SK-N-MC (cell line): ENCODE data around the gene CDX2.

ENCODE experiments used
- EZH2 ChIP-seq: fragments of 200-600 bp; sonication (generic); IDR thresholded peaks from one replicate; pipeline ENCODE4 v1.6.1; 2017; ENCODE audit warnings: antibody characterized with exemption
- FOXP2 ChIP-seq: optimal IDR thresholded peaks from 2 replicates; pipeline ENCODE3; 2011; ENCODE audit warnings: mild to moderate bottlenecking, moderate library complexity; ENCODE audit not compliant: insufficient read depth; ENCODE audit errors: extremely low read length, control extremely low read depth
- POLR2AphosphoS5 ChIP-seq: IDR thresholded peaks from 2 replicates; pipeline ENCODE4 v1.6.1; 2012; ENCODE audit warnings: mild to moderate bottlenecking, low read depth, low read length, borderline replicate concordance

DNA sequence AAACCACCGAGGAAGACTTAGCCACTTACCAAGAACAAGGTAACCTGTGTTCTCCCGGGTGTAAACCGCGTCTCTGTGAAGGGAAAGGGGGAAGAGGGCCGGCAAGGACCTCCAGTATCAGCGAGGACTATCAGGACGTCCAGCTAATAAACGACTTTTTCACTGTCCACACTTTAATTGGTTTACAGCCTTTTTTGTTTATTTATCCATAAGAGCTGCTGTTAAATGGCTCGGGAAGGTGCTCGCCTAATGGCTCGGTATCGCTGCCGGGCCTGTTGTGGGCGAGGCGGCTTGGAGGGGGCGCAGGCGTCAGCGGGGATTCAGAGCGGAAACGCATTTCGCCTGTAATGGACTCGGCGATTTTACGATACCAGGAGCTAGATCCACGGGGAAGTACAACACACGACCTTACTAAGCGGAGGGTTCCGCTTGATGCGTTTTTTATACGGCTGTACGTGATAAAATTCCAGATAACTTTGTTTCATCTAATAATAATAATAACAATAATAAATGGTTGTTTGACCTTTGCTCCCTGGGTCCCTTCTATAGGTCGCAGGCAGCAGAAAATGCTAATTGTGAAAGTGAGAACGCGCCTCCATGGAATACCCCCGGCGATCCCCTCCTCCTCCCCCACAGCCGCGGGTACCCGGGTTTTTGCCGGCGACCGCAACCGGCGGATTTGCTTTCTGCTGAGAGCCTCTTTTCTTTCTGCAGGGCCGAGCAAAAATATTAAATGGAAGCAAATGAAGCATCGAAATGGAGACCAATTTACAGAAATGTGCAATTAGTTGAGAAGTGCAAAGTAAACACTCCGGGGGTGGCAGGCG, 51.8 kb downstream of the CDX2 start:
- TF ChIP-seq EZH2 (no peak), FOXP2 (no peak), POLR2AphosphoS5 (no peak)
